GM18858 (cell line): ENCODE results near the gene FGFBP1.
A peak's percentile ranks its signal among the peaks of the same experiment; 100 is the strongest.
"Not testable (repeated sequence)": the region's sequence is repeated elsewhere in the genome, so short reads cannot be mapped to it uniquely, and the experiment has no call there.

Experiments
- ATAC-seq: cut with Tn5 transposase; IDR thresholded peaks from one replicate; pipeline ENCODE4 v1.9.1; 2021; ENCODE audit not compliant: unreplicated experiment

The FGFBP1 gene

GRCh38 chr4:15947684-15948083 lies 9.1 kb upstream of the FGFBP1 start:
- ATAC-seq: no peak

GRCh38 chr4:15945516-15945915 lies 7.0 kb upstream of the FGFBP1 start:
- no peak for ATAC-seq

DNA sequence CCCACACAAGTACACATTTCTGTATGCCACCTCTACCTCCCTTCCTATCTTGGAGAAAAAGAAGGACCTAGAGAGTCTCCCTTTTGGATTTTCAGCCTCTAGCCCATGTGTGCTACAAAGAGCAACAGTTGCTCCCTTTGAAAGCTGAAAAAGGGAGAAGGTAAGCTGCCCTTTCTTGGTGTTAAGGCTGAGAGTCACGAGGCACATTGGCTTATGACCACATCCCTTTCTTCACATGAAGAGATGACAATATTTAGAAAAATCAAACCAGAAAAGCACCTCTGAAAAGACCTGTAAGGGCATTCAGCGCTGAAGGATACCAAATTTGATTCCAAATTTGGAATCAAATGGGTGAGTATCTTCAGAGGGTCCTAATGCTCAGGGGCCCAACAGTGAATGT lies 6.4 kb upstream of the FGFBP1 start:
- no peak for ATAC-seq

- no peak for ATAC-seq
Observed at GRCh38 chr4:15942283-15942682, 3.7 kb upstream of the FGFBP1 start.

- no peak for ATAC-seq
Observed at GRCh38 chr4:15938182-15938581, 358 bp downstream of the FGFBP1 start.

- no peak for ATAC-seq
Observed at GRCh38 chr4:15936495-15936894, 2.0 kb downstream of the FGFBP1 start.

- ATAC-seq: no peak
Observed at GRCh38 chr4:15935504-15936402, 2.8 kb downstream of the FGFBP1 start.

- no peak for ATAC-seq
Observed at GRCh38 chr4:15934259-15934658, 4.3 kb downstream of the FGFBP1 start.

GRCh38 chr4:15931451-15932210 lies 6.9 kb downstream of the FGFBP1 start:
- no peak for ATAC-seq

DNA sequence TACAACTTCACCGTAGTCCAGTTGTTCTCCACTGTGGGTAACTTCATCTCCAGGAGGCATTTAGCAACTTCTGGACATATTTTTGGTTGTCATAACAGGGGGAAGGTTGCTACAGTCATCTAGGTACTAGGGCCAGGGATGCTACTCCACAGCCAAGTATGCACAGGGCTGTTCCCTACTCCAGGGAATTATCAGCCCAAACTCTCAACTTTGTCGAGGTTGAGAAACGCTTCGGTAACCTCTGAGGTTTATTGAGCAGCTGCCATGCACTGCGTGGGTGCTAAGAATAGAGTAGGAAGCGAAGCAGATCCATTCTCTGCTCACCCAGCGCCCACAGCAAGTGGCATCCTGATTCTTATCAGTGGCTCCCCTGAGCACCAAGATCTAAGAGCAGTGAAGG lies 8.2 kb downstream of the FGFBP1 start:
- peak; percentile 46 for ATAC-seq

GRCh38 chr4:15929540-15929939 lies 9.0 kb downstream of the FGFBP1 start:
- no peak for ATAC-seq

DNA sequence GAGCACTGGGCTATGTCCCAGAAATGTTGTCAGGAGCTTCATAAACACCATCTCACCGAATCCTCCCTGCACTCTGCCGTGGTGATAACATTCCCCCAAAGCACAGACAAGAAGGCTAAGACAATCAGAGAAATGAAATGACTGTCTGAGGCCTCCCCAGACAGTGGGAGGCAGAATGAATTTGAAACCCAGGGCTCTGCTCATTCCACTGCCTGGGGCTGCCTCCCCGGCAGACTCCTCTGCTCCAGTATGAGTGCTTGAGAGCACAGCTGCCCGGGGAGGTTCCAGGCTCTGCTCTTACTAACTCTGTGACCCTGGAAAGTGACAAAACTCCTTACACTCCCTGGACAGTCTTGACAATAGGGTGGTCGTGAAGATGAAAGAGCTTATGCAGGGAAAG lies 9.7 kb downstream of the FGFBP1 start:
- no peak for ATAC-seq

DNA sequence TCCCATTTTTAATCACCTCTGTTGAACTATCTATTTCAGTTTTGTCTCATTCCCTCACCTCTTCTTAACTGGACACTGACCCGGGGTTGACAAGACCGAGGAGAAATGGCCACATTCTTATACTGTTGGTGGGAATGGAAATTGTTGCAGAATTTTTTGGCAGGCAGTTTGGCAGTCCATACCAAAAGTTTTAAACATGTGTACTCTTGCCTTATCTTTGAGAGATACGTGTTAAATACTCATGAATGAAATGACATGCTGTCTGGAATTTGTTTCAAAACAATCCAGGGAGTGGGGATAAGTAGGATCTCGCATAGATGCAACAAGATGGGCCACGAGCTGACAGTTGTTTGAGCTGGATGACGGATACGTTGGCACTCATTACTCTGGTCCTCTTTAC lies 12.1 kb downstream of the FGFBP1 start:
- no peak for ATAC-seq

GRCh38 chr4:15925830-15926229 lies 12.7 kb downstream of the FGFBP1 start:
- ATAC-seq: no peak

DNA sequence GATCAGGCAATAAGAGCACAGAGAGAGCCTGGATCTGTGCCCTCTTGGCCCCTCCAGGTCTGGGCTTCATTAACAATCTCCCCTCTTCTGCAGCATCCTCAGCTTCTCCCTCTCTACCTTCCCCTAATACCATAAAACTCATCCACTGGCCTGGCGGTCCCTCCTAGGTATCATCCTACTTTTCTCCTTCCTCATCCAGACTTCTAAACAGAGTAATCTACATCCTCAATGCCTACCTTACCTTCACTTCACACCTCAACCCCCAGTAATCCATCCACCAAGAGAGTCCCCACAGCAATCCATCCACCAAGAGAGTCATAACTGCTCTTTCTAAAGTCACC lies 17.0 kb downstream of the FGFBP1 start:
- no peak for ATAC-seq

DNA sequence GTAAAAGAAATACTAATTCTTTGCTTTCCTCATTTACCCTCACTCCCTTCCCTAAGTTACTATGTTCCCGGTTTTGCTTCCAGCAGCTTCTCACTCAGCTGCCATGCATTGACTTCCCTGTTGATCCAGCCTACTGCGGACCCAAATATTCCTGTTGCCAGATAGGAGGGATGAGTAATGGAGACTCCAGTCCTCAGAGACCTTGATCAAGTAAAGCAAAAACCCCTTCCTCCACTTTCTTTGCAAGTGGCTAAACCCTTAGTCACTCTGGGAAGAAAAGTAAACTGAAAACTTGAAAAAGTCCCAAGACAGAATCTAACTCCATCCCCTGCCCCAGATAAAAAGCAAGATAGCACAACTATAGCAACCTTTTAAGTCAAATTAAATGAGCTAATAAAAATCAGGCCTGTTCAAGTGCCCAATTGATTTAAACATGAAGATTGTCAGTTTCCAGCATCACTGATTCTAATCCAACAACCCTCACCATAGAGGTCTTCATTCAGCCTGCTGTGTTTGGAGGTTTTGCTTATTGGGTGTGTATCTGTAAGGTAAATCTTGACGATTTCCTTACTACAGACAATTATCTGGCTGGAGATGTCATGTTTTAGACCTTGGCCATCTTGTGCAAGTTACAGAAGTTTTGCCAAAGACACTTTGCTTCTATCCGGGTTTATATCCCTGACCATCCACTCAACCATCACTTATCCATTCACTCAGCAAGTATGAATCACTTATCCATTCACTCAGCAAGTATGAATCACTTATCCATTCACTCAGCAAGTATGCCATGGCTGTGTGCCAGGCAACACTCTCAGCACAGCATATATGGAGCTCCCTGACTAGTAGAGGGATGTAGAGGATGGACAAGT lies 17.6 kb downstream of the FGFBP1 start:
- ATAC-seq: no peak

GRCh38 chr4:15918484-15919129 lies 19.9 kb downstream of the FGFBP1 start:
- ATAC-seq: no peak

GRCh38 chr4:15917297-15917696 lies 21.2 kb downstream of the FGFBP1 start:
- ATAC-seq: no peak

GRCh38 chr4:15916358-15916757 lies 22.2 kb downstream of the FGFBP1 start:
- not testable (repeated sequence) for ATAC-seq

- ATAC-seq: no peak
Observed at GRCh38 chr4:15914736-15915135, 23.8 kb downstream of the FGFBP1 start.

- no peak for ATAC-seq
Observed at GRCh38 chr4:15914291-15914690, 24.2 kb downstream of the FGFBP1 start.
